ENCODE measurements around the gene MRPS2.

MRPS2 gene

GRCh38 chr9:135480071-135480939, 20.2 kb upstream of the MRPS2 start:
- DNase-seq (ENCODE audit: low read depth in 2 of 2) = no peak

GRCh38 chr9:135480940-135481310, 19.6 kb upstream of the MRPS2 start:
- no peak for DNase-seq (ENCODE audit: low read depth in 2 of 2)

- DNase-seq (ENCODE audit: low read depth in 2 of 2) = no peak
These were observed 18.3 kb upstream of the MRPS2 start for GRCh38 chr9:135482015-135482754.

DNA sequence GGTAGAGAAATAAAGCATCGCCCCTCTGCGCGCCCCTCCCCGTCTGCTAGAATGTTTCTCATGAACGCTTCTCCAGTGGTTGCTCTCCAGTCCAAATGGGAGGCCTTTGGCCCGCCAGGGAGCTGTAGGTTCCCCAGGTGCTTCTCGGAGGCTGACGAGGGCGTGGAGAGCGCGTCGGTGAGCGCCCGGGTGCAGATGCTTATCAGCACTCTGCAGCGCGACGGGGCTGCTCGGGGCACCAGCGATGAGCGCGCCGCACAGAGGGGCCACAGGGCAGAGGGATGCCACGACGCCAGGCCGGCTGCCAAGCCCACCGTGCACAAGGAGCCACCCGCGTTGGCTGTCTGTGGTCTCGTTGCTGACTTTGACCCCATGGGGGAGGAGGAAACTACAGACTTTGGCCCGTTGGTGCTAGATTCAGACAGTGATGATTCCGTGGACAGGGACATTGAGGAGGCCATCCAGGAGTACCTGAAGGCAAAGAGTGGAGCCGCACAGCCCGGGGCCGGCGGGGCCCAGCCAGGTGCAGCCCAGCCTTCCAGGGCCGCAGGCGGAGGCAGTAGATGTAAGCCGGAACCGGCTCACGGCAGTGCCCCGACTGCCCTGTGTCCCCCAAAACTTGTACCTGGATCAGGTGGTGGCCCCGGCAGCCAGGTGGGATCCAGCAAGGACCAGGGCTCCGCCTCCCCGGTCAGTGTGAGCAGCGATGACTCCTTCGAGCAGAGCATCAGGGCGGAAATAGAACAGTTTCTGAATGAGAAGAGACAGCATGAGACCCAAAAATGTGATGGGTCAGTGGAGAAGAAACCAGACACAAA, 15.8 kb upstream of the MRPS2 start:
- no peak for DNase-seq (ENCODE audit: low read depth in 2 of 2)

DNA sequence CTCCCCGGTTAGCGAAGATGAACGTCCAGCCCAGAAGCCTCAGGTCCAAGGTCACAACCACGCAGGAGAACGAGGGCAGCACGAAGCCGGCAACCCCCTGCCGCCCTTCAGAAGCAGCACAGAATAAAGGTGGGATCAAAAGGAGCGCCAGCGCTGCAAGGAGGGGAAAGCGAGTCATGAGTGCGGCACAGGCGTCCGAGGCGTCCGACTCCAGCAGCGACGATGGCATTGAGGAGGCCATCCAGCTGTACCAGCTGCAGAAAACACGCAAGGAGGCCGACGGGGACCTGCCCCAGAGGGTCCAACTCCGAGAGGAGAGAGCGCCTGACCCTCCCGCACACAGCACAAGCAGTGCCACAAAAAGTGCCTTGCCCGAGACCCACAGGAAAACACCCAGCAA, 15.1 kb upstream of the MRPS2 start:
- no peak for DNase-seq (ENCODE audit: low read depth in 2 of 2)

DNA sequence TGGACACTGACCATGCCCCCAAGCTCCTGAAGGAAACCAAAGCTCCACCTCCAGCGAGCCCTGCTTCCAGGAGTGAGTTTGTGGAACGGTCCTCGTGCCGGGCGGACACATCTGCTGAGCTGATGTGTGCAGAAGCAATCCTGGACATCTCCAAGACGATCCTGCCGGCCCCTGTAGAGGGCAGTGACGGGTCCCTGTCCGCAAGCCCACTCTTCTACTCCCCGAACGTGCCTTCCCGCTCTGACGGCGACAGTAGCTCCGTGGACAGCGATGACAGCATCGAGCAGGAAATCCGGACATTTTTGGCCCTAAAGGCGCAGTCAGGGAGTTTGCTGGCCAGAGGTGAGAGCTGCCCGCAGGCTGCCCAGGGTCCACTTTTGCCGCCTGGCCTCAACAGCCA, 14.7 kb upstream of the MRPS2 start:
- DNase-seq (ENCODE audit: low read depth in 2 of 2) = no peak

GRCh38 chr9:135486267-135487065, 14.0 kb upstream of the MRPS2 start:
- DNase-seq (ENCODE audit: low read depth in 2 of 2) = no peak

- no peak for DNase-seq (ENCODE audit: low read depth in 2 of 2)
These were observed 13.0 kb upstream of the MRPS2 start for GRCh38 chr9:135487281-135488012.

DNA sequence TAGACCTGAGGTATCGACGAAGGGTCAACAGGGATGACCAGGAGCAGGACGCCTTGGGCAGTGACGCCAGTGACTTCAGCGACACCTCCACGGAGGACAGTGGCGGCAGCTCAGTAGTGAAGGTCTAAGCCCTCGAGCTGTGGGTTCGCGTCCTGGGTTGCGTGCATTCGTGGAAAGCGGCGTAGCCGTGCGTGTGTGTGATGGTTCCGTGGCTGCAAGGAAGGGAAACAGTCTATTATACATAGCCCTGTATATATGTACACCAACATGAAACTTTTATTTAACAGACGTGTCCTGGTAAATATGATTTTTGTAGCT, 12.5 kb upstream of the MRPS2 start:
- no peak for DNase-seq (ENCODE audit: low read depth in 2 of 2)

DNA sequence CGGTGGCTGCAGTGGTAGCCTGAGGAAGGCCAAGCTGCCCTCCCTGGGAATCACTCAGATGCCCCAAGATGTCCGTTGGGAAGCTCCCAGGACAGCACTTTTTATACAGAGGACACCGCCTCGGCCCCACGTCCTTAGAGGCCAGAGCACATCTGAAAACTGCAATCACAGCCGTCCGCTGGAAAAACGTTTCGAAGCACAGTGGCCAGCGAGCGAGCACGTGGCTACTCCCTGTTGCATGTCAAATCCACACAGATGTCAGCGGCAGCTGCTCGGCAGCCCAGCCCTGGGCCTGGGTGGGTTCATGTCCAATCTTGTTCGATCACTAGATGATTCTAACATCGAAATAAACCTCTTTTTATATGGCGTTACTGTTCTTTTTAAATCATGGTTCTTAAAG, 12.0 kb upstream of the MRPS2 start:
- DNase-seq (ENCODE audit: low read depth in 2 of 2) = no peak

DNA sequence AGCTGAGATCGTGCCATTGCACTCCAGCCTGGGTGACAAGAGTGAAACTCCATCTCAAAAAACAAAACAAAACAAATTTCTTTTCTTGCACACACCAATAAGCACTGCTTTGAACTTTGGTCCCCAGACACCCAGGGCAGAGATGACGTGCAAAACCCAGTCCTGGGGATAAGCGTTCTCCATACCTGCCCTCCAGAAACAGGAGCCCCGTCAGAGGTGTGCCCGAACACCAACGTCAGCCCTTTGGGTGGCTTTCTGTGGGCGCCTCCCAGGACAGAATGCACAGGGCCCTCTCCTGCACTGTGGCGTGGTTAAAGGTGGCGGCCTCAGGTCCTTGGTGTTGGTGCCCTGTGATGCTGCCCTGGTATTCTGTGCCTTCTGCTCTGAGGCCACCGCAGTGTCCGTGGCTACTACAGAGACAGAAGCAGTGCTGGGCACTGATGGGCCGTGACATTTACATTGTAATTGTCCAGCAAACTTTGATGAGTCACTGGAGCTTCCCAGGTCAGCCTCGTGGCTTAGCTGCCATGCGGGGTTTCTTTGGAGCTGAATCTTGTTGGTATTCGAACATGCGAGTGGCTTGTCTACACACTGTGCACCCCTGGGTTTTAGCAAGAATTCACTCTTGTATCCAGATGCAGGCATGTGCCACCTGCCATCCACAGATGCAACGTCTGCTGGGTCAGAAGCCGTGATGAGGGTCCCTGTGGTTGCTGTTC, 11.1 kb upstream of the MRPS2 start:
- DNase-seq (ENCODE audit: low read depth in 2 of 2) = no peak

DNA sequence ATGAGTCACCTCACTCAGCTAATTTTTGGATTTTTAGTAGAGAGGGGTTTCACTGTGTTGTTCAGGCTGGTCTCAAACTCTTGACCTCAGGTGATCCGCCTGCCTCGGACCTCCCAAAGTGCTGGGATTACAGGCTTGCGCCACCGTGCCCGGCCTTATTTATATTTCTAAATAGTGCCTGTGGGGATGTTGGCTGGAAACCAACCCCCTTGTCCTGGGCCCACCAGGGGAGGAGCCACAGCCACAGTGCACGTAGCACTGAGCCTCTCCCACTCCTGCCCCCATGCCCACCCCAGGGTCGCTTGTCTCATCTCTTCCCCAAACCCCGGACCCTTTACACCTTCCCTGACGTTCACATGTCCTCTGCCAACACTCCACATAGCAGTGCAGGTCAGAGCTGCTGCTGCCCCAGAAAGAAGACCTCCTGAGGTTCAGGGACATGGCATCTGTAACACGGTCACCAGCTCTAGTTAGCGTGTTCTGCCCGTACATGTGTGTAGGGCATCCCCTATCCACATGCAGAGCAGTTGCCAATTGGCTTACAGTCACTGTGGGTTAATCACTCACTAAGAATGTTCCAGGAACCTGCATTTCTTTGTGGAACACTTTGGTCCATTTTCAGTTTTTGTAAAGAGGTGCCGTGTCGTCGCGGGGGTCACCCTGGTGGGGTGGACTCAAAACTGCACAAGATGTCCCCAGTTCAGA, 10.2 kb upstream of the MRPS2 start:
- DNase-seq (ENCODE audit: low read depth in 2 of 2) = no peak

- DNase-seq (ENCODE audit: low read depth in 2 of 2) = no peak
These were observed 9.5 kb upstream of the MRPS2 start for GRCh38 chr9:135490980-135491464.

DNA sequence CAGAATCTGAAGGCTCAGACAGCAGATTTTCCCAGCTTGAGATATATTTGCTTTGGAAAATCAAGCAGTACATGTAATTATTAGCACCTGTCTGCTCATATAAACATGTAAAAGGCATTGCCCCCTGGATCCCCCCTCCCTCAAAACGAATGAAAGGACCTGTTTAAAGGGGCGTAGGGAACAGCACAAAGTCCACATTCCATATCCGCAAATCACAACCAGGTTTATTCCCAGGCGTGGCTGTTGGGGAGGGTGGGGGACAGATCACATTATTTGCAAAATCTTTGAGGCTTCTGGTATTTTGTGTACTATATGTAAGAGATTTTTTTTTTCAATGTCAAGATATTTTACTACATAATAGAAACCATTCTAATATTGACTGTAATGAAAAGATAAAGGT, 8.7 kb upstream of the MRPS2 start:
- DNase-seq (ENCODE audit: low read depth in 2 of 2) = no peak

- no peak for DNase-seq (ENCODE audit: low read depth in 2 of 2)
These were observed 7.4 kb upstream of the MRPS2 start for GRCh38 chr9:135492886-135493669.

DNA sequence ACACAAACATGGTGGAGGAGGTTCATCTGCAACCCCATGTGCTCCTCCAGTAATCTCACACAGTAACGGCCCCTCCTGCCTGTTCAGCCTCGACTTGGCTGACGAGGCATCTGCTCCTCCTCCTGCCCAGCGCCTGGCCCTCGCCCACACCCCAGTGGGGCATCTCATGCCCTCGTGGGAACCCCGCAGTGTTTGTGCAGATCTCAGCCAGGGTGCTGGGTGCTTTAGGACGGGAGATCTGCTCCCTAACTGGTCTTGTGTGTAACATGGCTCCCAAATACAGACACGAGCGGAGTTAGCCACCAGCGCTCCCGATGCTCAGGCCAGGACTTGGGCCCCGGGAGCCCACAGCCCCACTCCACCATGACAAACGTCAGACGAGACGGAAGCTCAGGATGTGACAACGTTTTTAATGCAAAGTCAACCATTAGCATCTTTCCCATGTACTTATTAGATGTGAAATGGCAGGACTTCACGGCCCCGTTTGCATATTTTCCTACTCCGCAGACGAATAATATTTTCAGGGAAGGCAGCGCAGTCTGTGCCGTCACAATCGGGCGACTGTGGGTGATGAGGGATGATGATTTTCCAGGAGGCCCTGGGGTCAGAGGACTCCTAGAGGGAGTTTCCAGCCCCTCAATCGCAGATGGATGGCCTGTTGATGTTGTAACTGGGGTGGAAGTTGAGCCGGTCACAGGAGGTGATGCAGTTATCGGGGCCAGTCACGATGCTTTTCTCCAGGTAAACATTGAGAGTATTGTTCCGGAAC, 5.5 kb upstream of the MRPS2 start:
- no peak for DNase-seq (ENCODE audit: low read depth in 2 of 2)

DNA sequence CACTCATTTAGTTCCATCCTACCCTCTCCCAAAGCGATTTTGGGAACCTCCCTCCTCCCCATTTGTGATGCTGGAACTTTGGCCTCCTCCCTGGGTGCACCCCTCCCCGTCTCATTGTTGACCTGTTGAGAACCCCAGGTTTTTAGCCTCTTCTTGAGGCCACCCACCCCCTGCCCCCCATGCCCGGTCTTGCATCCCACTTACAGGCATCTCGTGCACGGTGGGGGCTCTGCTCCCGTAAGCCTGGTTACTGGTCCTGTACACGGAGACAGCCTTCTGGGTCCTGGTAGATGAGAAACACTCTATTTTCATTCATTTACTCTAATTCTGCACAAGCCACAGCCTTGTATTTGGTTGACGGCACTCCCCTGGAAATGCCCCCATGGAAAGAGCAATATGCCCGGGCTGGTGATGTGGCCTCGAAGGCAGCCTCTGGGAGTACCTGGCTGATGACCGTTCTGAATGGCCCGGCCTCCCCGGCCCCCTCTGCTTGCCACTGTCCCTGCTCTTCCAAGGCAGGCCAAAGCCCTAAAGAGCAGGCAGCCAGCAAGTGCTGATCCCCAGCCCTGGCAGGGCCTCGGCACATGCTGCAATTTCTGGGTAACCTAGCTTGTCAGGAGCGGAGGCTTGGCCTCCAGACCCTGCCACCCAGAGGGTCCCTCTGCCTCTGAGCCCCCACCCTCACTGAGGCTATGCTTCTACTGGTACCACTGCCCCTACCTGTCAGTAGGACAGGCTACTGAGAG, 1.9 kb upstream of the MRPS2 start:
- DNase-seq (ENCODE audit: low read depth in 2 of 2) = no peak
